HEK293 (cell line): Measurements from ENCODE around the gene NAT16.

Experiments
- CTCF ChIA-PET: fragments of 350-600 bp; formaldehyde crosslinking; extraction: SDS; loops from one replicate; lab custom pipeline; 2021; ENCODE audit warnings: antibody characterized with exemption; lab: Yijun Ruan, JAX
- POLR2A ChIA-PET: fragments of 300-600 bp; formaldehyde crosslinking; extraction: SDS; loops from one replicate; lab custom pipeline; 2020; ENCODE audit warnings: antibody characterized with exemption, inconsistent platforms; lab: Yijun Ruan, JAX
- H3K27ac ChIP-seq: fragments of 200-500 bp; sonication (Bioruptor generic); 2 replicates; pipeline ENCODE4 v1.5.1; 2014; ENCODE audit warnings: low read depth, low read length, control low read depth, inconsistent platforms; ENCODE audit errors: extremely low read depth
- H3K36me3 ChIP-seq, 2 experiments: fragments of 200-500 bp in 1 of 2; sonication (Bioruptor generic) in 1 of 2; 1 replicate in 1 of 2; 2 replicates in 1 of 2; pipeline ENCODE4 v1.5.1; 2014 to 2017; ENCODE audit warnings: inconsistent platforms in 2 of 2, low read length in 2 of 2; ENCODE audit not compliant: control insufficient read depth in 2 of 2, insufficient read depth in 1 of 2
- H3K4me1 ChIP-seq: fragments of 200-500 bp; sonication (Bioruptor generic); 2 replicates; pipeline ENCODE4 v1.5.1; 2014; ENCODE audit warnings: mild to moderate bottlenecking, low read length, inconsistent platforms; ENCODE audit not compliant: control insufficient read depth, insufficient read depth
- H3K4me3 ChIP-seq: 2 replicates; pipeline ENCODE4 v1.5.1; 2011; ENCODE audit warnings: low read depth, mild to moderate bottlenecking, control low read depth, low read length, moderate library complexity
- H3K9me3 ChIP-seq: fragments of 200-500 bp; sonication (Bioruptor generic); 2 replicates; pipeline ENCODE4 v1.5.1; 2014; ENCODE audit warnings: low read depth, low read length, inconsistent platforms; ENCODE audit not compliant: control insufficient read depth, insufficient read depth
- CTCF ChIP-seq: fragments of 450-650 bp; formaldehyde crosslinking; IDR thresholded peaks from 2 replicates; pipeline ENCODE4 v1.5.1; 2016; ENCODE audit warnings: missing biosample characterization, missing genetic modification characterization
- ELK4 ChIP-seq: IDR thresholded peaks from 2 replicates; pipeline ENCODE4 v1.6.1; 2011; ENCODE audit warnings: mild to moderate bottlenecking, low read depth, low read length, borderline replicate concordance
- GFI1B ChIP-seq: fragments of 450-650 bp; formaldehyde crosslinking; IDR thresholded peaks from 2 replicates; pipeline ENCODE4 v1.5.1; 2016; ENCODE audit warnings: missing biosample characterization, missing genetic modification characterization
- GLIS1 ChIP-seq: fragments of 450-650 bp; formaldehyde crosslinking; IDR thresholded peaks from 2 replicates; pipeline ENCODE4 v1.5.1; 2016; ENCODE audit warnings: missing biosample characterization, missing genetic modification characterization
- GLIS2 ChIP-seq: fragments of 450-650 bp; formaldehyde crosslinking; IDR thresholded peaks from 2 replicates; pipeline ENCODE4 v1.5.1; 2016; ENCODE audit warnings: missing biosample characterization, missing genetic modification characterization
- HOXD13 ChIP-seq: sonication (generic); formaldehyde crosslinking; IDR thresholded peaks from 2 replicates; pipeline ENCODE4 v1.8.0; 2022; ENCODE audit warnings: missing genetic modification reagents, borderline replicate concordance
- MYNN ChIP-seq: fragments of 450-650 bp; formaldehyde crosslinking; IDR thresholded peaks from 2 replicates; pipeline ENCODE4 v1.5.1; 2016; ENCODE audit warnings: missing biosample characterization, missing genetic modification characterization, borderline replicate concordance
- PRDM1 ChIP-seq: fragments of 450-650 bp; formaldehyde crosslinking; IDR thresholded peaks from 2 replicates; pipeline ENCODE4; 2016; ENCODE audit warnings: missing biosample characterization, missing genetic modification characterization
- YY2 ChIP-seq: fragments of 450-650 bp; formaldehyde crosslinking; IDR thresholded peaks from 2 replicates; pipeline ENCODE4 v1.5.1; 2016; ENCODE audit warnings: missing biosample characterization, missing genetic modification characterization
- ZBTB20 ChIP-seq: fragments of 450-650 bp; formaldehyde crosslinking; IDR thresholded peaks from 2 replicates; pipeline ENCODE4 v1.5.1; 2016; ENCODE audit warnings: missing biosample characterization, missing genetic modification characterization
- ZFP69B ChIP-seq: fragments of 450-650 bp; formaldehyde crosslinking; IDR thresholded peaks from 2 replicates; pipeline ENCODE4 v1.5.1; 2016; ENCODE audit warnings: missing biosample characterization, missing genetic modification characterization
- ZIC2 ChIP-seq: fragments of 450-650 bp; formaldehyde crosslinking; IDR thresholded peaks from 2 replicates; pipeline ENCODE4 v1.5.1; 2016; ENCODE audit warnings: missing biosample characterization, missing genetic modification characterization
- ZNF146 ChIP-seq: fragments of 450-650 bp; formaldehyde crosslinking; IDR thresholded peaks from 2 replicates; pipeline ENCODE4 v1.5.1; 2016; ENCODE audit warnings: missing biosample characterization, missing genetic modification characterization
- ZNF366 ChIP-seq: fragments of 450-650 bp; formaldehyde crosslinking; conservative IDR thresholded peaks from 2 replicates; pipeline ENCODE4 v1.5.1; 2016; ENCODE audit warnings: missing biosample characterization, missing genetic modification characterization
- ZNF510 ChIP-seq: fragments of 450-650 bp; formaldehyde crosslinking; IDR thresholded peaks from 2 replicates; pipeline ENCODE4 v1.5.1; 2018; ENCODE audit warnings: mild to moderate bottlenecking, missing genetic modification characterization, missing biosample characterization; ENCODE audit not compliant: insufficient replicate concordance
- ZNF768 ChIP-seq: fragments of 450-650 bp; formaldehyde crosslinking; IDR thresholded peaks from 2 replicates; pipeline ENCODE4 v1.5.1; 2018; ENCODE audit warnings: missing biosample characterization, mild to moderate bottlenecking, missing genetic modification characterization
- ZNF777 ChIP-seq: fragments of 450-650 bp; formaldehyde crosslinking; IDR thresholded peaks from 2 replicates; pipeline ENCODE4 v1.5.1; 2017; ENCODE audit warnings: missing biosample characterization, missing genetic modification characterization, borderline replicate concordance
- ZSCAN16 ChIP-seq: fragments of 450-650 bp; formaldehyde crosslinking; IDR thresholded peaks from 2 replicates; pipeline ENCODE4 v1.5.1; 2016; ENCODE audit warnings: missing biosample characterization, missing genetic modification characterization
- TF ChIP-seq, protein P1 (sequence below): fragments of 450-650 bp; formaldehyde crosslinking; IDR thresholded peaks from 2 replicates; pipeline ENCODE4 v1.5.1; 2016; ENCODE audit warnings: missing biosample characterization, missing genetic modification characterization
- TF ChIP-seq, protein P2 (sequence below): fragments of 450-650 bp; formaldehyde crosslinking; IDR thresholded peaks from 2 replicates; pipeline ENCODE4 v1.5.1; 2017; ENCODE audit warnings: missing biosample characterization, missing genetic modification characterization

NAT16 gene

DNA sequence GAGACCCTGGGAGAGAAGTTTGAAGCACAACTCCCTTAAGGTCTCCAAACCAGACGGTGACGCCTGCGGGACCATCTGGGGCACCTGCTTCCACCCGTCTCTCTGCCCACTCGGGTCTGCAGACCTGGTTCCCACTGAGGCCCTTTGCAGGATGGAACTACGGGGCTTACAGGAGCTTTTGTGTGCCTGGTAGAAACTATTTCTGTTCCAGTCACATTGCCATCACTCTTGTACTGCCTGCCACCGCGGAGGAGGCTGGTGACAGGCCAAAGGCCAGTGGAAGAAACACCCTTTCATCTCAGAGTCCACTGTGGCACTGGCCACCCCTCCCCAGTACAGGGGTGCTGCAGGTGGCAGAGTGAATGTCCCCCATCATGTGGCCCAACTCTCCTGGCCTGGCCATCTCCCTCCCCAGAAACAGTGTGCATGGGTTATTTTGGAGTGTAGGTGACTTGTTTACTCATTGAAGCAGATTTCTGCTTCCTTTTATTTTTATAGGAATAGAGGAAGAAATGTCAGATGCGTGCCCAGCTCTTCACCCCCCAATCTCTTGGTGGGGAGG is 42.4 kb downstream of the NAT16 start:
- Histone ChIP-seq H3K36me3 (no peaks in the 10 kb centered on the region), H3K27ac (no peak overlapping the region), H3K4me3 (no peak overlapping the region), H3K9me3 (no peaks in the 10 kb centered on the region), H3K4me1 (0 out of 2 replicates have a peak, but pooled peaks cover 5% of the 10 kb centered on the region)
- POLR2A ChIA-PET = interaction anchor here (0.5 to 1.1 kb wide), 3 partner anchors 16 to 44 kb away, joined by 3 to 4 read pairs (median 4); no protein-coding TSS in a partner anchor
- TF ChIP-seq GFI1B (tag by site-specific recombination) = no peak
- TF ChIP-seq ELK4 = no peak
- no peak for TF ChIP-seq ZBTB20
- TF ChIP-seq HOXD13 = no peak
- no peak for TF ChIP-seq ZNF777 (tag by site-specific recombination)
- TF ChIP-seq ZNF768 (tag by site-specific recombination) = no peak
- no peak for TF ChIP-seq MYNN (tag by site-specific recombination)
- TF ChIP-seq CTCF (tag by site-specific recombination) = no peak
- TF ChIP-seq ZNF366 = no peak
- TF ChIP-seq YY2 (tag by site-specific recombination) = no peak
- TF ChIP-seq PRDM1 (tag by site-specific recombination) = no peak
- TF ChIP-seq ZNF146 = no peak
- no peak for TF ChIP-seq ZNF510
- no peak for TF ChIP-seq ZSCAN16 (tag by site-specific recombination)
- no peak for TF ChIP-seq ZFP69B (tag by site-specific recombination)
- TF ChIP-seq GLIS2 (tag by site-specific recombination) = no peak
- TF ChIP-seq, protein P1, sequence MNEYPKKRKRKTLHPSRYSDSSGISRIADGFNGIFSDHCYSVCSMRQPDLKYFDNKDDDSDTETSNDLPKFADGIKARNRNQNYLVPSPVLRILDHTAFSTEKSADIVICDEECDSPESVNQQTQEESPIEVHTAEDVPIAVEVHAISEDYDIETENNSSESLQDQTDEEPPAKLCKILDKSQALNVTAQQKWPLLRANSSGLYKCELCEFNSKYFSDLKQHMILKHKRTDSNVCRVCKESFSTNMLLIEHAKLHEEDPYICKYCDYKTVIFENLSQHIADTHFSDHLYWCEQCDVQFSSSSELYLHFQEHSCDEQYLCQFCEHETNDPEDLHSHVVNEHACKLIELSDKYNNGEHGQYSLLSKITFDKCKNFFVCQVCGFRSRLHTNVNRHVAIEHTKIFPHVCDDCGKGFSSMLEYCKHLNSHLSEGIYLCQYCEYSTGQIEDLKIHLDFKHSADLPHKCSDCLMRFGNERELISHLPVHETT (tag by site-specific recombination) = no peak
- CTCF ChIA-PET = interaction anchor here (0.5 to 3.2 kb wide), 19 partner anchors 8 to 342 kb away, joined by 3 to 37 read pairs (median 4); partner anchors contain the start of gene SERPINE1

GRCh38 chr7:101134399-101134980 is 45.6 kb downstream of the NAT16 start:
- no peak overlapping the region for H3K4me3 ChIP-seq
- no peaks in the 10 kb centered on the region for H3K9me3 ChIP-seq
- ChIA-PET POLR2A (no interaction called here), CTCF (interaction anchor here (0.7 to 3.0 kb wide), 2 partner anchors 9 to 12 kb away, joined by 5 to 19 read pairs; no protein-coding TSS in a partner anchor)
- no peak overlapping the region for H3K27ac ChIP-seq
- 0 out of 2 replicates have a peak, but pooled peaks cover 5% of the 10 kb centered on the region for H3K4me1 ChIP-seq
- H3K36me3 ChIP-seq = no peaks in the 10 kb centered on the region
- peak; percentile 89 for TF ChIP-seq ZIC2 (tag by site-specific recombination)
- TF ChIP-seq GLIS1 = peak; percentile 64
- TF ChIP-seq, protein P2, sequence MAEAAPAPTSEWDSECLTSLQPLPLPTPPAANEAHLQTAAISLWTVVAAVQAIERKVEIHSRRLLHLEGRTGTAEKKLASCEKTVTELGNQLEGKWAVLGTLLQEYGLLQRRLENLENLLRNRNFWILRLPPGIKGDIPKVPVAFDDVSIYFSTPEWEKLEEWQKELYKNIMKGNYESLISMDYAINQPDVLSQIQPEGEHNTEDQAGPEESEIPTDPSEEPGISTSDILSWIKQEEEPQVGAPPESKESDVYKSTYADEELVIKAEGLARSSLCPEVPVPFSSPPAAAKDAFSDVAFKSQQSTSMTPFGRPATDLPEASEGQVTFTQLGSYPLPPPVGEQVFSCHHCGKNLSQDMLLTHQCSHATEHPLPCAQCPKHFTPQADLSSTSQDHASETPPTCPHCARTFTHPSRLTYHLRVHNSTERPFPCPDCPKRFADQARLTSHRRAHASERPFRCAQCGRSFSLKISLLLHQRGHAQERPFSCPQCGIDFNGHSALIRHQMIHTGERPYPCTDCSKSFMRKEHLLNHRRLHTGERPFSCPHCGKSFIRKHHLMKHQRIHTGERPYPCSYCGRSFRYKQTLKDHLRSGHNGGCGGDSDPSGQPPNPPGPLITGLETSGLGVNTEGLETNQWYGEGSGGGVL (tag by site-specific recombination) = no peak
- peak; percentile 63 for TF ChIP-seq PRDM1 (tag by site-specific recombination)
- TF ChIP-seq, all 188 proteins: peak for 3
